ENCODE results near the gene FAM47E. TPM values are rescaled to one million over a fixed set of nuclear protein-coding genes. Genes with fewer than 3 reads are reported as not detected.

Gene FAM47E
- 11.9 TPM for polyA plus RNA-seq
- long read RNA-seq, donor 1, partial matches to known transcripts, result 0 of 1 reads
- long read RNA-seq, donor 1, other reads (novel, unspliced or antisense), result 0 of 1 reads
- long read RNA-seq, donor 2, result 0 reads
- long read RNA-seq, donor 3, partial matches to known transcripts, result 20 of 21 reads
- long read RNA-seq, donor 3, other reads (novel, unspliced or antisense), result 0 of 21 reads
- long read RNA-seq, donor 4, result 0 reads
- long read RNA-seq, donor 5, result 0 reads
- long read RNA-seq, donor 6, partial matches to known transcripts, result 0 of 2 reads
- long read RNA-seq, donor 6, other reads (novel, unspliced or antisense), result 0 of 2 reads
- long read RNA-seq, donor 7, result 0 reads
- long read RNA-seq, donor 8, partial matches to known transcripts, result 0 of 1 reads
- long read RNA-seq, donor 8, other reads (novel, unspliced or antisense), result 0 of 1 reads
- long read RNA-seq, donor 9, partial matches to known transcripts, result 0 of 1 reads
- long read RNA-seq, donor 9, other reads (novel, unspliced or antisense), result 0 of 1 reads
- long read RNA-seq, donor 10, partial matches to known transcripts, result 0 of 1 reads
- long read RNA-seq, donor 10, other reads (novel, unspliced or antisense), result 0 of 1 reads
- long read RNA-seq, donor 11, result 0 reads

GRCh38 chr4:76251441-76252270 lies at the start of gene FAM47E:
Gene FAM47E, plus strand, starts transcription at chr4:76251721. Its CDS starts 26 bp downstream, at chr4:76251747.
- Histone ChIP-seq H3K27me3 (ENCODE audit: control insufficient read depth, insufficient read depth, low read length) (peaks cover 5% of the 10 kb centered on the region), H3K4me1 (ENCODE audit: control insufficient read depth, insufficient read depth, low read length) (peaks cover 3% of the 10 kb centered on the region), H3K36me3 (ENCODE audit: control insufficient read depth, insufficient read depth, low read length) (no peaks in the 10 kb centered on the region), H3K9me3 (ENCODE audit: control insufficient read depth, low read depth, low read length) (no peaks in the 10 kb centered on the region), H3K27ac (ENCODE audit: low read length) (peak within 1 kb of the TSS; percentile 60), H3K4me3 (ENCODE audit: low read length) (peak within 1 kb of the TSS; percentile 59)
- peak; percentile 81 to 89 for DNase-seq
- WGBS (ENCODE audit: insufficient coverage, low lambda C conversion rate), result no CpG with 5 or more reads among the region's 68 CpGs

GRCh38 chr4:76203541-76203940 lies 48.0 kb upstream of the FAM47E start:
- Histone ChIP-seq H3K27ac (ENCODE audit: low read length) (no peak overlapping the region), H3K4me1 (ENCODE audit: control insufficient read depth, insufficient read depth, low read length) (peaks cover 65% of the 10 kb centered on the region), H3K36me3 (ENCODE audit: control insufficient read depth, insufficient read depth, low read length) (peaks cover 7% of the 10 kb centered on the region), H3K4me3 (ENCODE audit: low read length) (no peak overlapping the region), H3K9me3 (ENCODE audit: control insufficient read depth, low read depth, low read length) (no peaks in the 10 kb centered on the region), H3K27me3 (ENCODE audit: control insufficient read depth, insufficient read depth, low read length) (no peaks in the 10 kb centered on the region)
- no peak for DNase-seq
- WGBS (ENCODE audit: insufficient coverage, low lambda C conversion rate), result no CpG with 5 or more reads among the region's 4 CpGs

GRCh38 chr4:76204936-76205335 lies 46.6 kb upstream of the FAM47E start:
- Histone ChIP-seq H3K9me3 (ENCODE audit: control insufficient read depth, low read depth, low read length) (no peaks in the 10 kb centered on the region), H3K36me3 (ENCODE audit: control insufficient read depth, insufficient read depth, low read length) (peaks cover 10% of the 10 kb centered on the region), H3K4me3 (ENCODE audit: low read length) (no peak overlapping the region), H3K4me1 (ENCODE audit: control insufficient read depth, insufficient read depth, low read length) (peaks cover 61% of the 10 kb centered on the region), H3K27me3 (ENCODE audit: control insufficient read depth, insufficient read depth, low read length) (no peaks in the 10 kb centered on the region), H3K27ac (ENCODE audit: low read length) (no peak overlapping the region)
- no CpG with 5 or more reads among the region's 1 CpG for whole genome bisulfite sequencing (ENCODE audit: insufficient coverage, low lambda C conversion rate)
- no peak for DNase-seq

GRCh38 chr4:76205476-76205875 lies 46.0 kb upstream of the FAM47E start:
- no peak overlapping the region for H3K4me3 ChIP-seq (ENCODE audit: low read length)
- no peaks in the 10 kb centered on the region for H3K9me3 ChIP-seq (ENCODE audit: control insufficient read depth, low read depth, low read length)
- peaks cover 59% of the 10 kb centered on the region for H3K4me1 ChIP-seq (ENCODE audit: control insufficient read depth, insufficient read depth, low read length)
- peaks cover 10% of the 10 kb centered on the region for H3K36me3 ChIP-seq (ENCODE audit: control insufficient read depth, insufficient read depth, low read length)
- no peaks in the 10 kb centered on the region for H3K27me3 ChIP-seq (ENCODE audit: control insufficient read depth, insufficient read depth, low read length)
- H3K27ac ChIP-seq (ENCODE audit: low read length), result peak overlapping the region; percentile 95
- DNase-seq, result no peak

- peaks cover 10% of the 10 kb centered on the region for H3K36me3 ChIP-seq (ENCODE audit: control insufficient read depth, insufficient read depth, low read length)
- no peaks in the 10 kb centered on the region for H3K9me3 ChIP-seq (ENCODE audit: control insufficient read depth, low read depth, low read length)
- H3K27me3 ChIP-seq (ENCODE audit: control insufficient read depth, insufficient read depth, low read length), result no peaks in the 10 kb centered on the region
- peaks cover 53% of the 10 kb centered on the region for H3K4me1 ChIP-seq (ENCODE audit: control insufficient read depth, insufficient read depth, low read length)
- whole genome bisulfite sequencing (ENCODE audit: insufficient coverage, low lambda C conversion rate), result 86% methylated on average over 2 of the region's 7 CpGs
- DNase-seq, result peak in 1 of 2 donors; percentile 18
- peak overlapping the region; percentile 95 for H3K27ac ChIP-seq (ENCODE audit: low read length)
- no peak overlapping the region for H3K4me3 ChIP-seq (ENCODE audit: low read length)
These were observed 45.1 kb upstream of the FAM47E start for GRCh38 chr4:76206222-76206942.

GRCh38 chr4:76207549-76207948 lies 44.0 kb upstream of the FAM47E start:
- no peaks in the 10 kb centered on the region for H3K9me3 ChIP-seq (ENCODE audit: control insufficient read depth, low read depth, low read length)
- no peaks in the 10 kb centered on the region for H3K27me3 ChIP-seq (ENCODE audit: control insufficient read depth, insufficient read depth, low read length)
- peaks cover 10% of the 10 kb centered on the region for H3K36me3 ChIP-seq (ENCODE audit: control insufficient read depth, insufficient read depth, low read length)
- no peak for DNase-seq
- no peak overlapping the region for H3K4me3 ChIP-seq (ENCODE audit: low read length)
- peak overlapping the region; percentile 95 for H3K27ac ChIP-seq (ENCODE audit: low read length)
- peaks cover 56% of the 10 kb centered on the region for H3K4me1 ChIP-seq (ENCODE audit: control insufficient read depth, insufficient read depth, low read length)

GRCh38 chr4:76208005-76208765 lies 43.3 kb upstream of the FAM47E start:
- peaks cover 8% of the 10 kb centered on the region for H3K36me3 ChIP-seq (ENCODE audit: control insufficient read depth, insufficient read depth, low read length)
- peak; percentile 93 to 95 for DNase-seq
- H3K27ac ChIP-seq (ENCODE audit: low read length), result peak overlapping the region; percentile 95
- no peaks in the 10 kb centered on the region for H3K9me3 ChIP-seq (ENCODE audit: control insufficient read depth, low read depth, low read length)
- no peaks in the 10 kb centered on the region for H3K27me3 ChIP-seq (ENCODE audit: control insufficient read depth, insufficient read depth, low read length)
- 80% methylated on average over 1 of the region's 9 CpGs for WGBS (ENCODE audit: insufficient coverage, low lambda C conversion rate)
- peaks cover 56% of the 10 kb centered on the region for H3K4me1 ChIP-seq (ENCODE audit: control insufficient read depth, insufficient read depth, low read length)
- H3K4me3 ChIP-seq (ENCODE audit: low read length), result no peak overlapping the region

- WGBS (ENCODE audit: insufficient coverage, low lambda C conversion rate), result 60% methylated on average over 1 of the region's 4 CpGs
These were observed 41.6 kb upstream of the FAM47E start for GRCh38 chr4:76209881-76210280.

GRCh38 chr4:76210452-76210851 lies 41.1 kb upstream of the FAM47E start:
- Histone ChIP-seq H3K27ac (ENCODE audit: low read length) (peak overlapping the region; percentile 99), H3K27me3 (ENCODE audit: control insufficient read depth, insufficient read depth, low read length) (no peaks in the 10 kb centered on the region), H3K9me3 (ENCODE audit: control insufficient read depth, low read depth, low read length) (no peaks in the 10 kb centered on the region), H3K4me1 (ENCODE audit: control insufficient read depth, insufficient read depth, low read length) (peaks cover 66% of the 10 kb centered on the region), H3K4me3 (ENCODE audit: low read length) (no peak overlapping the region), H3K36me3 (ENCODE audit: control insufficient read depth, insufficient read depth, low read length) (peaks cover 4% of the 10 kb centered on the region)
- DNase-seq, result peak in 1 of 2 donors; percentile 3
- WGBS (ENCODE audit: insufficient coverage, low lambda C conversion rate), result no CpG with 5 or more reads among the region's 4 CpGs

More at GRCh38 chr4:76209881-76210280, 41.6 kb upstream of the FAM47E start:
- H3K9me3 ChIP-seq (ENCODE audit: control insufficient read depth, low read depth, low read length), result no peaks in the 10 kb centered on the region
- H3K4me1 ChIP-seq (ENCODE audit: control insufficient read depth, insufficient read depth, low read length), result peaks cover 61% of the 10 kb centered on the region
- peaks cover 4% of the 10 kb centered on the region for H3K36me3 ChIP-seq (ENCODE audit: control insufficient read depth, insufficient read depth, low read length)
- no peak for DNase-seq
- H3K27ac ChIP-seq (ENCODE audit: low read length), result peak overlapping the region; percentile 95
- no peaks in the 10 kb centered on the region for H3K27me3 ChIP-seq (ENCODE audit: control insufficient read depth, insufficient read depth, low read length)
- H3K4me3 ChIP-seq (ENCODE audit: low read length), result no peak overlapping the region
